ENCODE results near the gene JAKMIP1.

Gene JAKMIP1

GRCh38 chr4:5976431-5976830, 223.9 kb downstream of the JAKMIP1 start:
- H3K27me3 ChIP-seq (ENCODE audit: control insufficient read depth in 1 of 2, insufficient read depth in 2 of 2, low read length in 2 of 2), result peaks cover 0 to 6% of the 10 kb centered on the region in 2 donors
- no peak overlapping the region for H3K4me3 ChIP-seq (ENCODE audit: low read depth in 1 of 2, low read length in 2 of 2)
- H3K27ac ChIP-seq (ENCODE audit: low read depth, low read length), result no peak overlapping the region
- no peaks in the 10 kb centered on the region for H3K4me1 ChIP-seq (ENCODE audit: control insufficient read depth in 1 of 2, insufficient read depth in 2 of 2, low read length in 2 of 2)
- H3K9ac ChIP-seq (ENCODE audit: low read depth in 1 of 2, low read length in 2 of 2), result no peak overlapping the region
- no peaks in the 10 kb centered on the region for H3K9me3 ChIP-seq (ENCODE audit: control insufficient read depth in 1 of 2, low read length in 2 of 2)
- no peaks in the 10 kb centered on the region for H3K36me3 ChIP-seq (ENCODE audit: control insufficient read depth in 1 of 2, insufficient read depth in 2 of 2, low read length in 2 of 2)
